Central memory CD8-positive, alpha-beta T cell (primary cell): Measurements from ENCODE around the gene MICAL2.

ENCODE experiments used
- ATAC-seq: fragments of 150-1000 bp; cut with Tn5 transposase; replicated peaks from 2 replicates; pipeline ENCODE4 v1.10.0; 2022; ENCODE audit warnings: mild to moderate bottlenecking, moderate FRiP score, moderate number of reproducible peaks; ENCODE audit not compliant: poor library complexity, severe bottlenecking; ENCODE audit errors: extremely low read depth
- DNase-seq, 2 donors: peaks; one replicate each; pipeline ENCODE4 v3.0.0; 2021; ENCODE audit warnings: low spot score in 2 of 2
- H3K27ac Mint-ChIP-seq: one replicate; pipeline ENCODE4 v1.8.0; 2022; ENCODE audit warnings: low read depth, mild to moderate bottlenecking, moderate library complexity, mixed read lengths
- H3K27me3 Mint-ChIP-seq: one replicate; pipeline ENCODE4 v1.8.0; 2022; ENCODE audit warnings: mixed read lengths
- H3K36me3 Mint-ChIP-seq: one replicate; pipeline ENCODE4 v1.8.0; 2022; ENCODE audit warnings: mild to moderate bottlenecking, moderate library complexity, mixed read lengths; ENCODE audit not compliant: insufficient read depth
- H3K4me1 Mint-ChIP-seq: one replicate; pipeline ENCODE4 v1.8.0; 2022; ENCODE audit warnings: mixed read lengths
- H3K4me3 Mint-ChIP-seq: one replicate; pipeline ENCODE4 v1.8.0; 2022; ENCODE audit warnings: mild to moderate bottlenecking, moderate library complexity, mixed read lengths
- H3K9me3 Mint-ChIP-seq: one replicate; pipeline ENCODE4 v1.8.0; 2022; ENCODE audit warnings: mixed read lengths

MICAL2 gene

DNA sequence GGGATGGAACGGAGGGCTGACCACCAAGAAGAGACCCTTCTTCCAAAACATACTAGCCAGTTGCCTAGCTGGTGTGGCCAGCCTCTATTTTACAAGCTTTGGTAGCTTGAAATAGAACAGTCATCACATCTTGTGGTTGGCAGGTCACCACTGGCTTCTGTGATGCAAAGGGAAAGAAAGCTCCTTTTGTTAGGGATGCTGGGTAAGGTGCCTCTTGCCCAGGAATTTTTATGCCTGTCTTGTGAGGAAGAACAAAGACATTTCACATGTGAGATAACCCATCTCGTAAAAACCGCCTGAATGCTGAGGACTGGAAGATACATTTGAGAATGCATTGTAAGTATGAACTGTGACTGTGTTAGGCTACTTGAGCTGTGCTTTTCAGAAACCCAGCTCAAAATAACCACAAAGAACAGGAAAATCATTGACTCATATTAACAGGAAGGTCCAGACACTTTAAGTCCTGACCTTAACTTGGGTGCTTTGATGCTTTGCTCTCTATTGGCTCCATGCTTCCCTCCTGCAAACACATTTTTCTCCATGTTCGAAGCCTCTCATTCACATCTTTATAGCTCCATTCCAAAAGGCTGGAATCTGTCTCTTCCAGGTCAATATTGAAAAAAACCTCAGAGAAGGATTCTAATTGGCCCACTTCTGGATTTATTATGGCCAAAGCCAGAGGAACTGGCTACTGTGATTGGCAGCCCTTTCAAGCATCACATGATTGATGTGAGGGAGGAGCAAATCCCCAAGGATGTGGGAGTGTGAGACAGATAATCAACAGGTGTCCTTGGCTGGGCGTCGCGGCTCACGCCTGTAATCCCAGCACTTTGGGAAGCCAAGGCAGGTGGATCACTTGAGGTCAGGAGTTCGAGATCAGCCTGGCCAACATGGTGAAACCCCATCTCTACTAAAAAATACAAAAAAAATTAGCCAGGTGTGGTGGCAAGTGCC is 53.9 kb downstream of the MICAL2 start:
- DNase-seq (no peak), ATAC-seq (no peak)
- Mint-ChIP-seq H3K27ac (no peak overlapping the region), H3K36me3 (peaks cover 4% of the 10 kb centered on the region), H3K4me1 (peaks cover 24% of the 10 kb centered on the region), H3K27me3 (no peaks in the 10 kb centered on the region), H3K4me3 (no peak overlapping the region), H3K9me3 (no peaks in the 10 kb centered on the region)

GRCh38 chr11:12165237-12165875 is 55.0 kb downstream of the MICAL2 start:
- DNase-seq, result no peak
- Mint-ChIP-seq H3K27me3 (no peaks in the 10 kb centered on the region), H3K4me3 (no peak overlapping the region), H3K9me3 (no peaks in the 10 kb centered on the region), H3K27ac (no peak overlapping the region), H3K36me3 (peaks cover 4% of the 10 kb centered on the region), H3K4me1 (peaks cover 16% of the 10 kb centered on the region)
- ATAC-seq, result no peak

DNA sequence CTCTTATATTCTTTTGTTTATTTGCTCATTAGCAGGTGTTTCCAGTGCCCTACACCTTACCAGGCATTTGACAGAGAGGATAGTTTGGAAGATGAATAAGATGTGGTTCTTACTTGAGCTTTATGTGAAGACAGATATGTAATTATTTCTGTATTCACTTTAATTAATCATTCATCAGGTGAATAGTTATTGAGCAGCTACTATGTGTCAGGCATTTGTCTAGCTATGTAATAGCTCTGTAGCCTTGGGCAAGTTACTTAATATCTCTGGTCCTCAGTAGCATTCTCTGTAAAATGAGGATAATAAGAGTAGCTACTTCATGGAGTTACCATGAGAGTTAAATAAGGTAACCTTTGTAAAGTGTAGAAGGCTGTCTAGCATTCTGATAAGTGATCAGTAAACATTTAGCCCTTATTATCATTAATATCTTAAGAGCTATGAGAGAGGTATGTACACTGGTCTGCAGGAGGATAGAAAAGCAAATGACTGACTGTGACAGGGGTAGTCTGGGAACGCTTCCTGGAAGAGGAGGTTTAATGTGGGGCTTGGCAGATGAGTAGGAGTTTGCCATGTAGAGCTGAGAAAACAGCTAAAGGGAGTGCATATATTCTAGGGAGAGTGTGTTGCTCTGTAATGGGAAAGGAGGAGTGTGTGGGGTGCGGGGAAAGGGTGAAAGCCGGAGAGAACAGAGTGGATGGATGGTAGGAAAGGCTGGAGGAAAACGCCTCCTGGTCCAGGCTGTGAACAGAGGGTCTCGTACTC is 56.1 kb downstream of the MICAL2 start:
- no peak overlapping the region for H3K4me3 Mint-ChIP-seq
- ATAC-seq (no peak), DNase-seq (no peak)
- no peaks in the 10 kb centered on the region for H3K9me3 Mint-ChIP-seq
- no peak overlapping the region for H3K27ac Mint-ChIP-seq
- peaks cover 12% of the 10 kb centered on the region for H3K4me1 Mint-ChIP-seq
- peaks cover 4% of the 10 kb centered on the region for H3K36me3 Mint-ChIP-seq
- H3K27me3 Mint-ChIP-seq, result no peaks in the 10 kb centered on the region

DNA sequence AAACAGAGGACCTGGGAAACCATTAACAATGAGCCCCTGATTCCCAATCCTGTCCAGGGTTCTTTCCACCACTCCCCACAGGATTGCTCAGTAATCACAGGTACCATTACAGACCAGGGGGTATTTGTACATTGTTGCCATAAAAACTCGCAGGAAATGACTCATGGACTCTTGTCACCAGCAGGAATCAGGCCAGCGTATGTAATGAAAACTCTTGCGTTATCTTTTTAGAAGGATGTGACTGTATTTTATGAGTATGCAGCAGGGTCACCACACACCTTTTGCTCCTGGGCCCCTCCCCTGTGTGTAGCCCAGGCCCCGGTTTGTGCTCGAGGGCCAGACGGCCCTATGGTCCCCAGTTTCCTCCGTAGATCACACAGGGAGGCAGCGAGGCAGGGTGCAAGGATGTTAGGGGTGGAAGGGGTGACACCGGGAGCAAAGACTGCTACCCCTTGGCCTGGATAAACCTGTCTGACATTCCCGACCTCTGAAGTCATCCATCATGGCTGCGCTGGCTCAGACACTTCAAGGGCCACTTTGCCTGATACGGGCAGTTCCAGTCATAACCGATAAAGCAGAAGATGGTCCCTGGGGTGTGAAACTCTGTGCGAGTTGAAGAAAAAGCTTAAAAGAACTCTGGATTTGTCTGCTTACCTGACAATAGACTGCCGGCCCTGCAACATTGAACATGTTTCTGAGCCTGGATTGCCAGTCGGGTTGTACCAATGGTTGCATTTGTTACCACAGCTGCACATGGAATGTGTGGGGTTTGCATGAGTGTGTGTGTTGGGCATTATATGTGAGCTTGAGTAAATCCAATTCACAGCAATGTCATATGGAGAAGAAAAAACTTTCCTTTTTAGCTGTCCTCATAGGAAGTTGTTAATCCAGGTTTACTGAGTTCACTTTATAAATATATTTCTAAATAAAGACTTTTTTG is 56.9 kb downstream of the MICAL2 start:
- DNase-seq (no peak), ATAC-seq (no peak)
- no peak overlapping the region for H3K4me3 Mint-ChIP-seq
- H3K27ac Mint-ChIP-seq, result no peak overlapping the region
- H3K36me3 Mint-ChIP-seq, result peaks cover 4% of the 10 kb centered on the region
- no peaks in the 10 kb centered on the region for H3K9me3 Mint-ChIP-seq
- no peaks in the 10 kb centered on the region for H3K27me3 Mint-ChIP-seq
- H3K4me1 Mint-ChIP-seq, result peaks cover 12% of the 10 kb centered on the region

- Mint-ChIP-seq H3K9me3 (no peaks in the 10 kb centered on the region), H3K4me3 (no peak overlapping the region), H3K4me1 (peaks cover 12% of the 10 kb centered on the region), H3K27me3 (no peaks in the 10 kb centered on the region), H3K36me3 (peaks cover 4% of the 10 kb centered on the region), H3K27ac (no peak overlapping the region)
- no peak for ATAC-seq
- DNase-seq, result no peak
These were observed 57.7 kb downstream of the MICAL2 start for GRCh38 chr11:12168114-12168513.

- DNase-seq (no peak), ATAC-seq (no peak)
- no peak overlapping the region for H3K27ac Mint-ChIP-seq
- peaks cover 18% of the 10 kb centered on the region for H3K4me1 Mint-ChIP-seq
- H3K9me3 Mint-ChIP-seq, result no peaks in the 10 kb centered on the region
- H3K4me3 Mint-ChIP-seq, result no peak overlapping the region
- peaks cover 4% of the 10 kb centered on the region for H3K36me3 Mint-ChIP-seq
- H3K27me3 Mint-ChIP-seq, result no peaks in the 10 kb centered on the region
These were observed 59.4 kb downstream of the MICAL2 start for GRCh38 chr11:12169822-12170221.

DNA sequence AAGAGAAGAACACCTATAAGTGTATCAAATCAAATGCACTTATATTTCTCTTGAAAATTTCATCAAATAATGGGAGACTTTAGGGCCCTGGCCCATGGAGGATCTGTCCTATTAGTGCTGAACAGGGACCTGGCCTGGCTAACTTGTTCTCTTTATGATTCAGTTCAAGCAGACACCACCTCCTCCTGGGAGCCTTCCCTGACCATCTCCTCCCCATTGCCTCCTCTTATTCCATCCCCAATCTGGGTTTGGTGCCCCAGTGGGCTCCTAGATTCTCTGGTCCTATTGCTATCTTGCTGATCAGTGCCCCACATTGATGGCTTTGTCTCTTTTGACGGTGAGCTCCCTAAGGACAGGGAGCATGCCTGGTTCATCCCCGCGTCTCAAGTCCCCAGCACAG is 60.1 kb downstream of the MICAL2 start:
- DNase-seq (no peak), ATAC-seq (no peak)
- Mint-ChIP-seq H3K27ac (no peak overlapping the region), H3K9me3 (no peaks in the 10 kb centered on the region), H3K27me3 (no peaks in the 10 kb centered on the region), H3K4me1 (peaks cover 22% of the 10 kb centered on the region), H3K36me3 (no peaks in the 10 kb centered on the region), H3K4me3 (no peak overlapping the region)

GRCh38 chr11:12170984-12171383 is 60.6 kb downstream of the MICAL2 start:
- DNase-seq (no peak), ATAC-seq (no peak)
- Mint-ChIP-seq H3K4me3 (no peak overlapping the region), H3K4me1 (peaks cover 27% of the 10 kb centered on the region), H3K27me3 (no peaks in the 10 kb centered on the region), H3K27ac (peak overlapping the region; percentile 58), H3K36me3 (no peaks in the 10 kb centered on the region), H3K9me3 (no peaks in the 10 kb centered on the region)

DNA sequence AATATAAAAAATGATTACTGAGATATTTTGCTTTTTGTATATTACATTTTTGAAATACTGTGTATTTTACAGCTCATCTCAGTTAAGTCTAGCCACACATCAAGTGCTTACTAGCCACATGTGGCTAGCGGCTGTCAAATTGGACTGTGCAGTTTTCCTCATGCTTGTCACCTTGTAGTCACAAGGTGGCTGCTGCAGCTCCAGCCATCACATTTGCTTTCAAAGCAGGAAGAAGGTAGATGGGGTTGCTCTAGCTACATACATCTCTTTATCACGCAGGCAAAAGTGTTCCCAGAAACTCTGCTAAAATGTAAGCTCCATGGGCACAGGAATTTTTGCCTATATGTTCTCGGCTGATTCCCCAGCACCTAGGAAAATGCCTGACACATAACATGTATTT is 61.5 kb downstream of the MICAL2 start:
- ATAC-seq (no peak), DNase-seq (no peak)
- peaks cover 26% of the 10 kb centered on the region for H3K4me1 Mint-ChIP-seq
- H3K27me3 Mint-ChIP-seq, result no peaks in the 10 kb centered on the region
- H3K36me3 Mint-ChIP-seq, result no peaks in the 10 kb centered on the region
- H3K4me3 Mint-ChIP-seq, result no peak overlapping the region
- H3K9me3 Mint-ChIP-seq, result no peaks in the 10 kb centered on the region
- H3K27ac Mint-ChIP-seq, result no peak overlapping the region

- H3K36me3 Mint-ChIP-seq, result no peaks in the 10 kb centered on the region
- H3K27ac Mint-ChIP-seq, result no peak overlapping the region
These were observed 62.2 kb downstream of the MICAL2 start for GRCh38 chr11:12172493-12173013.

GRCh38 chr11:12173111-12173510 is 62.7 kb downstream of the MICAL2 start:
- DNase-seq (no peak), ATAC-seq (no peak)
- H3K9me3 Mint-ChIP-seq, result no peaks in the 10 kb centered on the region
- H3K27ac Mint-ChIP-seq, result no peak overlapping the region
- H3K36me3 Mint-ChIP-seq, result no peaks in the 10 kb centered on the region
- H3K4me3 Mint-ChIP-seq, result no peak overlapping the region
- peaks cover 22% of the 10 kb centered on the region for H3K4me1 Mint-ChIP-seq
- H3K27me3 Mint-ChIP-seq, result no peaks in the 10 kb centered on the region

More at GRCh38 chr11:12172493-12173013, 62.2 kb downstream of the MICAL2 start:
- Mint-ChIP-seq H3K27me3 (no peaks in the 10 kb centered on the region), H3K9me3 (no peaks in the 10 kb centered on the region), H3K4me1 (peaks cover 22% of the 10 kb centered on the region), H3K4me3 (no peak overlapping the region)
- DNase-seq (no peak), ATAC-seq (no peak)

DNA sequence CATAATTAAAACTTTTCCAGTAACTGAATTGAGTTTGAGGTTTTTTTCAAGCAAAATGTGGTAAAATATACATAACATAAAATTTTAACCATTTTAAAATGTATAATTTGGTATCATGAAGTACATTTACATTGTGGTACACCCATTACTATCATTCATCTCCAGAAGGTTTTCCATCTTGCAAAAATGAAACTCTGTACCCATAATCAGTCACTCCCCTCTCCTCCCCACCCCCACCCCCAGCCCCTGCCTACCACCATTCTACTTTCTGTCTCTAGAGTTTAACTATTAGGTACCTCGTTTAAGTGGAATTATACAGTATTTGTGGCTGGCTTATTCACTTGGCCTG is 63.7 kb downstream of the MICAL2 start:
- Mint-ChIP-seq H3K4me3 (no peak overlapping the region), H3K36me3 (no peaks in the 10 kb centered on the region), H3K4me1 (peaks cover 28% of the 10 kb centered on the region), H3K27ac (peak overlapping the region; percentile 52), H3K9me3 (no peaks in the 10 kb centered on the region), H3K27me3 (no peaks in the 10 kb centered on the region)
- DNase-seq, result no peak
- ATAC-seq, result no peak
